HEK293 (cell line): ENCODE results near the gene ZNF101.

ENCODE experiments used
- BCL11A ChIP-seq: fragments of 450-650 bp; formaldehyde crosslinking; IDR thresholded peaks from 2 replicates; pipeline ENCODE4 v1.5.1; 2016; ENCODE audit warnings: low read depth, missing biosample characterization, missing genetic modification characterization
- GLI4 ChIP-seq: fragments of 450-650 bp; formaldehyde crosslinking; IDR thresholded peaks from 2 replicates; pipeline ENCODE4 v1.5.1; 2016; ENCODE audit warnings: missing biosample characterization, missing genetic modification characterization
- INSM2 ChIP-seq: fragments of 450-650 bp; formaldehyde crosslinking; IDR thresholded peaks from 2 replicates; pipeline ENCODE4 v1.5.1; 2016; ENCODE audit warnings: missing biosample characterization, missing genetic modification characterization
- SP2 ChIP-seq: fragments of 450-650 bp; formaldehyde crosslinking; IDR thresholded peaks from 2 replicates; pipeline ENCODE4 v1.5.1; 2016; ENCODE audit warnings: missing biosample characterization, missing genetic modification characterization
- TCF7L2 ChIP-seq: IDR thresholded peaks from 2 replicates; pipeline ENCODE4 v1.6.1; 2011; ENCODE audit warnings: low read depth, mild to moderate bottlenecking, inconsistent platforms, low read length, moderate library complexity, borderline replicate concordance
- ZBTB7A ChIP-seq: fragments of 450-650 bp; formaldehyde crosslinking; IDR thresholded peaks from 2 replicates; pipeline ENCODE4 v1.5.1; 2016; ENCODE audit warnings: low read depth, missing biosample characterization, missing genetic modification characterization
- ZFP3 ChIP-seq: fragments of 450-650 bp; formaldehyde crosslinking; IDR thresholded peaks from 2 replicates; pipeline ENCODE4 v1.5.1; 2016; ENCODE audit warnings: low read depth, missing biosample characterization, missing genetic modification characterization
- ZNF121 ChIP-seq: fragments of 450-650 bp; formaldehyde crosslinking; IDR thresholded peaks from 2 replicates; pipeline ENCODE4 v1.5.1; 2016; ENCODE audit warnings: missing biosample characterization, missing genetic modification characterization
- ZNF221 ChIP-seq: fragments of 450-650 bp; formaldehyde crosslinking; IDR thresholded peaks from 2 replicates; pipeline ENCODE4 v1.5.1; 2017; ENCODE audit warnings: missing biosample characterization, missing genetic modification characterization, borderline replicate concordance
- ZNF24 ChIP-seq: fragments of 450-650 bp; formaldehyde crosslinking; IDR thresholded peaks from 2 replicates; pipeline ENCODE4 v1.5.1; 2016; ENCODE audit warnings: missing biosample characterization, missing genetic modification characterization
- ZNF670 ChIP-seq: fragments of 450-650 bp; formaldehyde crosslinking; IDR thresholded peaks from 2 replicates; pipeline ENCODE4 v1.5.1; 2016; ENCODE audit warnings: missing biosample characterization, missing genetic modification characterization, low read depth
- ZNF76 ChIP-seq: fragments of 450-650 bp; formaldehyde crosslinking; IDR thresholded peaks from 2 replicates; pipeline ENCODE4; 2016; ENCODE audit warnings: low read depth, missing biosample characterization, missing genetic modification characterization, borderline replicate concordance
- TF ChIP-seq, protein P1 (sequence below): fragments of 450-650 bp; formaldehyde crosslinking; IDR thresholded peaks from 2 replicates; pipeline ENCODE4 v1.5.1; 2016; ENCODE audit warnings: missing biosample characterization, missing genetic modification characterization

DNA sequence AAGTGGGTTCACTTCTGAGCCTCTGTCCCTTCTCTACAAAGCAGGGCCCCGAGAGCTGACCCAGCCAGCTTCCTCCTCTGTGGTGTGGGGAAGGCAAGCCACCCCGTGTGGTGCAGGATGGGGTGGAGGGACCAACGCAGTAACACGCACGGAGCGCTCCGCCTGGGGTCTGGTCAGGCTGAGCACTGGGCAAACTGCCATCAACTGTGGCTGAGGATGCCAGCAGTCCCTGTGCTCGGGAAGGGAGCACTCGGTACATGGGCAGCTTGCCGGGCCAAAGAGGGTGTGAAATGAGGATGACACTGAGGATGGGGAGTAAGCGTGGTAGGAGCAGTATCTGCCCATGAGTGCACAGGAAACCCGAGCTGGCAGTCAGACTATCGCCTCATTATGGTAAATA lies 17.6 kb upstream of the ZNF101 start:
- TF ChIP-seq SP2 (tag by site-specific recombination) = no peak
- TF ChIP-seq, protein P1, sequence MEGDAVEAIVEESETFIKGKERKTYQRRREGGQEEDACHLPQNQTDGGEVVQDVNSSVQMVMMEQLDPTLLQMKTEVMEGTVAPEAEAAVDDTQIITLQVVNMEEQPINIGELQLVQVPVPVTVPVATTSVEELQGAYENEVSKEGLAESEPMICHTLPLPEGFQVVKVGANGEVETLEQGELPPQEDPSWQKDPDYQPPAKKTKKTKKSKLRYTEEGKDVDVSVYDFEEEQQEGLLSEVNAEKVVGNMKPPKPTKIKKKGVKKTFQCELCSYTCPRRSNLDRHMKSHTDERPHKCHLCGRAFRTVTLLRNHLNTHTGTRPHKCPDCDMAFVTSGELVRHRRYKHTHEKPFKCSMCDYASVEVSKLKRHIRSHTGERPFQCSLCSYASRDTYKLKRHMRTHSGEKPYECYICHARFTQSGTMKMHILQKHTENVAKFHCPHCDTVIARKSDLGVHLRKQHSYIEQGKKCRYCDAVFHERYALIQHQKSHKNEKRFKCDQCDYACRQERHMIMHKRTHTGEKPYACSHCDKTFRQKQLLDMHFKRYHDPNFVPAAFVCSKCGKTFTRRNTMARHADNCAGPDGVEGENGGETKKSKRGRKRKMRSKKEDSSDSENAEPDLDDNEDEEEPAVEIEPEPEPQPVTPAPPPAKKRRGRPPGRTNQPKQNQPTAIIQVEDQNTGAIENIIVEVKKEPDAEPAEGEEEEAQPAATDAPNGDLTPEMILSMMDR (tag by site-specific recombination) = no peak
- no peak for TF ChIP-seq GLI4 (tag by site-specific recombination)
- TF ChIP-seq ZNF121 = no peak
- no peak for TF ChIP-seq ZFP3 (tag by site-specific recombination)
- TF ChIP-seq TCF7L2 = no peak
- TF ChIP-seq BCL11A (tag by site-specific recombination) = no peak
- TF ChIP-seq ZNF670 (tag by site-specific recombination) = no peak
- TF ChIP-seq ZNF24 = no peak
- no peak for TF ChIP-seq ZNF76 (tag by site-specific recombination)
- TF ChIP-seq ZBTB7A (tag by site-specific recombination) = no peak
- TF ChIP-seq INSM2 = no peak
- no peak for TF ChIP-seq ZNF221 (tag by site-specific recombination)
